Activated CD4-positive, CD25-positive, alpha-beta regulatory T cell treated with anti-CD3 and anti-CD28 coated beads, Interleukin-2, amount 50 U/mL, for 16 hours (primary cell): ENCODE data around the gene KIAA1217.

Source experiments
- DNase-seq: peaks from one replicate; pipeline ENCODE4 v3.0.0-alpha.2; 2020; ENCODE audit warnings: low read depth, low spot score

The KIAA1217 gene

DNA sequence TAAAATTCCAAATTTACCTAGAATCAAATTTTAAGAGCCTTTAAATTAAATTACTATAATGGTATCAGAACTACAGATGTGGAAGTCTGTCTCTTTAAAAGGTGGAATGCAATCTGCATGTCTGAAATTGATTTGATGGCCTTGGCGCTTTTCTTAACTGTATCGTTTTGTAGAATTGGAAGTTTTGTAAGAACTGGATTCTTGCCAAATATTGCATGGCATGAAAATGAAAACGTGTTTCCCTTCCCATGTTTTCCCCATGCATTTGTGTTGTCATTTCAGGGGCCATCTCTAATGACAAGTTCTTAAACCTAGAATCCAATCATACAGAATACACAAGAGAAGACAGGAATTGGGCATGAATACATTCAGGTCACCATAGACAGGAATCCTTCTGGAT lies 162.5 kb downstream of the KIAA1217 start:
- DNase-seq: no peak

DNA sequence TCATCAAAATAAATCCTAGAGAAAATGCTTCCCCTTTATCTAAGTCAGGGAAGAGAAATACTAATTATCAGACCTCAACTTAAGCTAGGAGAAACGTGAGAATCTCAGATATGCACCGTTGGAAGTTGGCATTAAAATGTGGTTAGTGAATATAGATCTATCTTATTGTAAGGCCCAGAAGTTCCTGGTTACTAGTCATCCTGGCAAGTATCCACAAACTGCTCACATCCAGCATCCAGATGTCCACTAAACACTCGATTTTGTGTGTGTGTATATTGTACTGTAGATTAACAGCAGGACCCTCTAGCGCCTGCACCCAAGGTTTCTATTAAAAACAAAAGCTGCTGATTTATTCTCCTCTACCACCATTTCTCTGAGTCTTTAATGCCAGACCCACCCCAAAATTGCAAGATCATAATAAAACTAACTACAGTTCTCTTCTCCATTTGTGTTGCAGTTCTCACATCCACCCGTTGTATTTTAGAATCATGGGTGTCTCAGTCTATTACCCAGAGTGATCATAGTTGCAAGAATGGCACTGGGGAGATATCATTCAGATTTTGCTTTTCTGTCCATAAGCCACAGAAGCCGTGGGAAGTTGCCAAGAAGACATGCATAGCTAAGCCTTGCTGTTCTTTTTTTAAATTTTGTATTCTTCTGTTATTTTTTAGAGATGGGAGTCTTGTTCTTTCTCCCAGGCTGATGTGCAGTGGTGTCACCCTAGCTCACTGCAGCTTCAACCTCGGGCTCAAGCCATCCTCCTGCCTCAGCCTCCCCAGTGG lies 165.4 kb downstream of the KIAA1217 start:
- DNase-seq: no peak

DNA sequence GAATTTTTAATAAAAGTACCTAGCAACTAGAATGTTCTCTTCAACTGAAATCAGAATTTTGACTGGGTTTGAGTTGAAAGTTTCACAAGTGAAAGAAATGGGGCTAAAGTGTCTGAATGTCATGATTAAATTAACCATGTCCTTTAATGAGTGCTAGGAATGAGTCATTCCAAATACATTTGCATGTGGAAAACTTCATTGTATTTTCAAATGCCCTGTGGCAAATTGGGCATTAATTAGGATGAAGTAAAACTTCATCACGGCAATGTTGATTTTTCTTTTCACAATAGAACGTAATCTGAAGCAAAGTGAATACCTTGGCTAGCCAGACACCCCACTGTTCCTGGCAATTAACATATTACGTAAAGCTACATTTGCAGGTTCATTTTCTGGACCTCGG lies 166.6 kb downstream of the KIAA1217 start:
- DNase-seq: no peak

DNA sequence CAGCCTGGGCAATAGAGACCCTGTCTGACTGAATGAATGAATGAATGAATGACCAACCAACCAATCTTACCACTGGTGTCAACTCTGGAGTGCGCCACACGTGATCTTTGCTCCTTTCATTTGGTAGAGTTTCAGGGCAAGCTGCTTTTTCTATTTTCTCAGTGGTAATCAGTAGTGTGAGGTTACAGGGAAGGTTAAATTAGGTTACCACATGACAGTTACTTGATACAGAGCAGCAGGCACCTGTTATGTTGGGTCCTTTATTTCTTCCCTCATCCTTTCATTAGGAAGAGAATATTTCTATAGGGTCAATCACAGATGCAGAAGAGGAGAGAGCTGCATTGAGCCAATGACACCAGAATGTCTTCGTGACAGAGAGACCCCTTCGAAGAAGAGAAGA lies 167.8 kb downstream of the KIAA1217 start:
- no peak for DNase-seq

GRCh38 chr10:24378126-24378920 lies 169.4 kb downstream of the KIAA1217 start:
- no peak for DNase-seq

DNA sequence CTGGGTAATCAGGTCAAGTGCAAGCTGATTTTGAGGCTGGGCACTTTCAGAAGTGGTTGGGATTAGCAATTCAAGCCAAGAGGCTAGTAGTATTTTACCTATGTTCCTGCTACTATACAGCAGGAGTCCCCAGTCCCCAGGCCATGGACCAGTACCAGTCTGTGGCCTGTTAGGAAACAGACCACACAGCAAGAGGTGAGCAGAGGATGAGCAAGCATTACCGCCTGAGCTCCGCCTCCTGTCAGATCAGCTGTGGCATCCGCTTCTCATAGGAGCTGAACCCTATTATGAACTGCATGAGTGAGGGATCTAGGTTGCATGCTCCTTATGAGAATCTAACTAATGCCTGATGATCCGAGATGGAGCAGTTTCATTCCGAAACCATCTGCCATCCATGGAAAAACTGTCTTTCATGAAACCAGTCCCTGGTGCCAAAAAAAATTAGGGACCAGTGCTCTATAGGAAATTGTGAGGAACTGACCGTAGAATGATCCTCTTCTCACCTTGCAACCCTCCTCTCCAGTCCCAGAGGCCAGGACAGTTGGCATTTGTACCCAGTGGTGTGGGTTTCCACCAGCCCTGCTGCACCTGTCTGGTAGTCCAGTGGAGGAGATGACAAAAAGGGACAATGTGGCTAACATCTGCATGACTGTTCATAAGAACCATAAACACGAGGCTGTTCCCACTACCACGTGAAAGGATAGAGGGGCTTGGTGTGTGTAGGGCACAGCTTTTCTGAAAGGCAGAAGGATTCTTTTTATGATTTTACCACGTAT lies 172.5 kb downstream of the KIAA1217 start:
- no peak for DNase-seq

DNA sequence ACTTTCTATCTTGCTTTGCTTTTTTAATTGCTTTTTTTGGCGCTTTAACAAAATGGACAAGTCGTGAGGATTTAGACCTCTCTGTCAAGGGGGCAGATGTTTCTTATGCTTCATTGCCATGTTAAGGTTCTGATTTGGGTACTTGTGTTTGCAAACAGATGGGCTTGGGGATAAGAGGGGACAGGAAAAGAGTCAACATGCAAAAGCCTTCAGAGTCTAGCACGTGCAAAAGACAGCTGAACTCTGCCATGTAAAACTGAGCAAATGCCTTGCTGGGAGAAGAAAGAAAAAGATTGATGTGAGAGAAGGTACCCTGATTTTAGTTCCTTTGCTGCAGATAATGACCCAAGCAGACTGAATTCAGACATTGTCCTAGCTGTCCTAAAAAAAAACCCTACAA lies 173.1 kb downstream of the KIAA1217 start:
- DNase-seq: no peak

DNA sequence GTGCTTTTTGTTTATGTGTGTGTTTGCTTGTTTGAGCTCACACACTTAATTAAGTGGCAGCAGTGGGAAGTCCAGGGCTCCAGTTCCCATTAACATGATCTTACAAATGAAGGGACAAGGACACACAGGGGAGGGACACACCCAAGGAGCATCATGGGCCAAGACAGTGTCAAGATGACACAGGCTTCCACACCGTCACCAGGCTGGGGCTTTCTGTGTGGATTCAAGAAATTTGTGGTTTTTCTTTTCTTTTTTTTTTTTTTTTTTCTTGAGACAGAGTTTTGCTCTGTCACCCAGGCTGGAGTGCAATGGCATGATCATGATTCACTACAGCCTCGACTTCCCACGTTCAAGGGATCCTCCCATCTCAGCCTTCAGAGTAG lies 173.6 kb downstream of the KIAA1217 start:
- DNase-seq: no peak

- DNase-seq: no peak
Observed at GRCh38 chr10:24382979-24383663, 174.2 kb downstream of the KIAA1217 start.

DNA sequence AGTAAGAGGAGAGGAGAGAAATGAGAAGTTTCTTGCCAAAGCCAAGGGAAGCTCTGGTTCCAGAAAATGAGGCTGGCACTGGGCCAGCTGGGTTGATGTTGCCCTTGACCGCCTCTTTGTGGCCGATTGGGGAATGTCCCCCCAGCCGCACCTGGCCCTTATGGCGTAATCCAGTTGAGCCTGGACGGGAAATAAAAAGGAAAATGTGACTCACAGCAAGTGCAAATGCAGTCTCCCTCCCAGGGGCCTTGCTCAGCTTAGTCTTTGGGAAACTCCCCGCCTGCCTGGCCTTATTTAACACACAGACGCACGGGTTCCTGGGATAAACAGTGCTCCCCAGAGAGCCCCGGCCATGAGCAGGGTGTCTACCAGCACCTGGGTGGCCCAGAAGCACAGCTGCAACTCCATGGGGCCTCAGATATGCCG lies 174.8 kb downstream of the KIAA1217 start:
- DNase-seq: no peak

- DNase-seq: no peak
Observed at GRCh38 chr10:24384954-24385353, 176.0 kb downstream of the KIAA1217 start.

- DNase-seq: no peak
Observed at GRCh38 chr10:24385776-24386175, 176.8 kb downstream of the KIAA1217 start.

DNA sequence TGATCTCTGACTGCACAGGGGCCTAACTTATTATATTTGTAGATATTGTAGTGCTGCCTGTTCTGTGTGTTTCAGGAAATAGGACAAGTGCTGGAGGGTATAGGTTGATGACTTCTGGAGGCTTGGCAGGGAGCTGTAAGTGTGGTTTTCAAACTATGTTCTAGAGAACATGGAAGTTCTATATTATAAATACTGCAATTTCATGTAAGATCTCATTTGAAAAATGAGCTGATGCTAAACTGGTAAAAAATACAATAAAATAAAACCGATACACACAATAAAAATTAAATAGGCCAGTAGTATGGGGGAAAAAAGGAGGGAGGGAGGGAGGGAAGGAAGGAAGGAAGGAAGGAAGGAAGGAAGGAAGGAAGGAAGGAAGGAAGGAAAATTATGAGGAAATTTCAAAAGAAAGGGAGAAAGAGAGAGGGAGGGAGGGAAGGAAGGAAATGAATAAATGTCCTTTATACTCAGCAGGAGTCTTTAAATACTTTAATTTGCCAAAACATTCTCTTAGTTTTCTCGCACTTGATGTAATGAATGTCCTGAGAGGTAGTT lies 181.3 kb downstream of the KIAA1217 start:
- DNase-seq: no peak

DNA sequence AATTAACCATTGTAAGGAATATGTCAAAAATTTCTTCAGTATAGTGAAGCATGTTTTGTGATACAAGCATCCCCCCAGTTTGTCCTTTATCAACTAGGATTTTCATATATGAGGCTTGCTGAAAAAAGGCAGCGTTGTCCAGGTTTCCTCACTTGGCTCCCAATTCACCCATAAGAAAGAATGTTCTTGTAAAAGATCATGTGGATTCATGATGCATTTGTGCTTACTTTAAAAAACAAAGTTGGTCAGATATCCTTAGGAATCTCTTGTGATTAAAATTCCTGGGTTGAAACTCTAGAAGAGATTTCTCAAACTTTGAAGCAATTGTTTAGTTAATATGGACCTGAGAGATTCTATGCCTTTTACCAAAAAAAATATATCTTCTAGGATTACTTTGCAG lies 181.8 kb downstream of the KIAA1217 start:
- DNase-seq: no peak

DNA sequence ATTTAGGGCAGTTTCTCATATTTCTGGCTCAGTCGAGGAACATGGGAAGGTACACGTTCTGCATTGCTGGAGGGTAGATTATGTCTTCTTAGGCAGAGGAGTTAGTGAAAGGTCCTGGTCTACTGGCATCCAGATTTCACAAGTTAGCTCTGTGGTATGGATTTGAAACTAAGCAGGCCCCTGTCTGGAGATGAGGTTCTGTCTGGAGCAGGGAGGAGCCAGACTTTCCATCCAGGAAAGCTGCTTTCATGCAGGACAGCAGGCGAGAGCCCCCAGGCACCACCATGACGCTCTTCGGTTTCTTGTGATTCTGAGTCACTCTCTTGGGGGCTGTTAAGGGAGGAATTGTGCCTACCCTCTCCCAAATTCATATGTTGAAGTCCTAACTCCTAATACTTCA lies 184.3 kb downstream of the KIAA1217 start:
- DNase-seq: no peak

- no peak for DNase-seq
Observed at GRCh38 chr10:24394461-24395190, 185.7 kb downstream of the KIAA1217 start.

GRCh38 chr10:24396396-24396795 lies 187.5 kb downstream of the KIAA1217 start:
- no peak for DNase-seq

DNA sequence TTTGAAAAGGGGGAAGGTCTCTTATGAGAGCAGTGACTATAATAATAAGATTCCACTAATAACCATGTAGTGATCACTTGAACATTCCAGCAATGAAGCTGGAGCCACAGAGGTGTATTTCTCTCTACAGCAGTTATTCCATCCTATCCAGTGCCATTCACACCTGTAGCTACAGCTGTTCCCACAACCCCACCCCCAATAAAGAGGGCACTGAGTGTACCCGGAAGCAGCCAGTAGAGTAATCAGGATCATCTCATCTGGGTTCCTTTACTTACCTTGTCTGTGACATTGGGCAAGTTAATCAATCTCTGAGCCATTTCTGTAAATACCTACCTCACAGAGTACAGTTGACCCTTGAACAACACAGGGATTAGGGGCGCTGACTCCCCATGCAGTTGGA lies 188.7 kb downstream of the KIAA1217 start:
- no peak for DNase-seq

DNA sequence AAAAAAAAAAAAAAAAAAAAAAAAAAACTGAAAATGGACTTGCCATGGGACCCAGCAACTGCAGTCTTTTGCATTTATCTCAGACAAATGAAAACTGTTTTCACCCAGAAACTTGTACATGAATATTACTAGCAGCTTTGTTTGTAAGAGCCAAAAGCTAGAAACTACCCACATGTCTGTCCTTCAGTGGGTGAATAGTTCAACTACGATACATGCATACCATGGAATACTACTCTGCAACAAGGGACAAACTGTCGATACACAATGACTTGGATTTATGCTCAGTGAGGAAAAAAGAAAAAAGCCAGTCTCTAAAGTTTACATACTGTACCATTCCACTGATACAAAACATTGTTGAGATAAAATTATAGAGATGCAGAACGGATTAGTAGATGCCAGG lies 195.6 kb downstream of the KIAA1217 start:
- DNase-seq: no peak

- DNase-seq: no peak
Observed at GRCh38 chr10:24405635-24406034, 196.7 kb downstream of the KIAA1217 start.
